ENCODE measurements around the gene ADAMTS2.

The ADAMTS2 gene

DNA sequence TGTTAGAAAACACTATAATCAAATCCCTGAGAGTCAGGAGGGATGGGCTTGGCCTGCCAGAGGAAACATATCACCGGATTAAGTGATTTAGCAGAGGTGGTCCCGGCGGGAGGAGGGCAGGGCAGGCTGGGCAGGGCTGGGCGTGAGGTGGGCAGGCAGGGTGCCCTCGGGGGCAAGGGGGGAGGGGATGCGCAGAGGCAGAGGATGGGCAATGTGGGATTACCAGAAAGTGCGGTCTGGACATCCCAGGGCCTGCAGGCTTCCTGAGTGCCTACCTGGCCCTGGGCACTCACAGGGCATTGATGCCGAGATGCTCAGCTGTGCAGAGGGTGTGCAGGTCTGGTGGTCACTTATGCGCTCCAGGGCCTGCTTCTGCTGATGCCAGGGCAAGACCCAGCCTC, 115.2 kb downstream of the ADAMTS2 start:
- intact Hi-C loops (cut with DNase I) = no loop called here
- peak in 4 of 10 donors; percentile 1 to 67 (median 30) for DNase-seq

DNA sequence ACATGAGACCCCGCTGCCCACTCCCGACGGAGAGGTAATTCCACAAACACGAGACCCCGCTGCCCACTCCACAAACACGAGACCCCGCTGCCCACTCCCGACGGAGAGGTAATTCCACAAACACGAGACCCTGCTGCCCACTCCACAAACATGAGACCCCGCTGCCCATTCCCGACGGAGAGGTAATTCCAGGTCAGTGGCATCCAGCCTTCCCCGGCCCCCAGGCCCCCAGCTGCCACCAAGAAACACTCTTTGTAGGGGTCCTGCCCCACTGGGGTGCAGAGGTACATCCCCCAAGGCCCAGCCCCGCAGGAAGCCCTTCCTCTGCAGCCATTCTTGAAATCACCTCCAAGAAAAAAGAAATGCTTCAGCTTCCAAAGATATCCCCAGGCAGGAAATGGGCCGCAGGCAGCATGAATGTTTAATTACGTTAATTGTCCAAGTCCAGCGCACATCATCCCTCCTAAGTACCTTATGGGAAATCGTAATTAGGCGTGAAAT, 115.9 kb downstream of the ADAMTS2 start:
- peak in 3 of 10 donors; percentile 1 to 74 (median 42) for DNase-seq
- intact Hi-C loops (cut with DNase I) = no loop called here

DNA sequence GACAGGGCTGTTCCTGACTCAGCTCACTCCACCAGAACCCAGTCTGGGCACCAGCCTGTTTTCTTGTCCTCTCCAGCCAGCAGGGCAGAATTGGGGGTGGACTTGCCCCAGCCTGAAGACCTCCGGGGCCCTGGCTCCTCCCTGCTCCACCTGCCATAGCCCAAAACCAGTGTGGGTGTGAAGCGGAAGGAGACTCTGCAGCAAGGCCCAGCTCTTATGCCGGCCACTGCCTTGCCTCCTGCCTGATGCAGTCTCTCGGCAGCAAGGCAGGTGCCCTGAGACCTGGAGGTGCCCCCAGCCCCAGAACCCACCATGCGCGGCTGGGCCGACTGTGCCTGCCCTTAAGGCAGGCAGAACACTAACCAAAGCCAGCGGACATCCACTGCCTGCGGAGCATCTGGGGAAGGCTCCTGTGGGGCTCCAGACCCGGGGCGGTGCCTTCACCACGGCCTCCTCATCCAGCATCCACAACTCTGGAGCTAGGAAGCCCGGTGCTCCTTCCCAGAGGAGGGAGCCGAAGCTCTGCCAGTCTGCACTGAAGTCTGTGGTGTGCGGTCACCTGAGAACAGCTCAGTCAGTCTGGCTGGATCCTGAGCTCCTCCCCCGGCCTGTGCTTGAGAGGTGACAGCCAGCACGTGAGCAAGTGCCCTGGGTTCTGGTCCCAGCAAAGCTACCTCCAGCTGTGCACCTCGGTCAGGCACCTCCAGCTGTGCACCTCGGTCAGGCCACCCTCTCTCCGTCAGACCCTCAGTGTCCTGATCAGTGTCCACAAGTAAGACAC, 116.7 kb downstream of the ADAMTS2 start:
- intact Hi-C loops (cut with DNase I) = no loop called here
- peak in 4 of 10 donors; percentile 6 to 71 (median 37) for DNase-seq

DNA sequence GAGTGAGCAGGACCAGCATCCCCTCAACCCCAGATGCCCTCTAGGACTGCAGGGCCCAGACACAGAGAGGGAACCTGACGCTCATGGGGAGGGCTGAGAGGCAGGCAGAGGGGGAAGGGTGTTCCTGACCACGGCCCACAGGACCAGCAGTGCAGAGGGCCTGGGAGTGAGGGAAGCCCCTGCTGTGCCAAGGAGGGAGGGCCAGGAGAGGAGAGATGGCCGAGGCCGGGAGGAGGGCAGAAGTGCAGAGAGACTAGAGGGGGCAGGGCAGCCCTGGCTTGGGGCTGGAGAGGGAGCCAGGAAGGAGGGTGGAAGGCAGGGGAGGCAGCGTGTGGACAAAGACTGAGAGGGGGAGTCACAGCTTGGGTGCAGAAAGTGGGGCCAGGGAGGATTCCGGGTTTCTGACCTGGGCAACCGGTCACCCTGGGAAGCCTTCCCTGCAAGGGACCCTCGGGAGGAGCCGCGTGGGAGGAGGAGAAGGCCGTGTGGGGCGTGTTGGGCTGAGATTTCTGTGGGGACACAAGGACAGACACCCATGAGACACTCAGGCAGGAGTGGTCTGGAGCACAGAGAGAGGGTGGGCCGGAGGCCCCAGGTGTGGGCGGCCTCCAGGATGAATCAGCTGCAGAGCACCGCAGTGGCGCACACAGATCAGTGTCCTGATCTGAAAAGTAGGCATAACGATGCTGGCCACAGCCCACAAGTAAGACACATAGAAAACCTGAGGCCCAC, 117.5 kb downstream of the ADAMTS2 start:
- intact Hi-C loops (cut with DNase I) = no loop called here
- peak in 6 of 10 donors; percentile 3 to 79 (median 34) for DNase-seq

DNA sequence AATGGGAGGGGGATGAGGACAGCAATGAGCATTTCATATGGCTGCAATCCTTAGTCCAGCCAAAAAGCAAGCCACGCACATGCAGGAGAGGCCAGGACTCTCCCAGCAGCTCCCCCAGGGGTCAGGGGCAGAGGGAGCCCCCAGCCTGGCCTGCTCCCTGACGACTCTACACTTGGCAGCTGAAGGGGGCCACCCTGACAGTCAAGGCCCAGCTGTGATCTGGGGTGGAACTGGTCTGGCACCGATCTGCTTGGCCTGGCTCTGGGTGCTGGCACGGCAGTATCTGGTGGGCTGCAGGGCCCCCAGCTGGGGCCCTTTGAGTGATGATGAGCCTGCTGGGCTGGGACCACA, 118.1 kb downstream of the ADAMTS2 start:
- peak in 4 of 10 donors; percentile 2 to 70 (median 22) for DNase-seq
- intact Hi-C loops (cut with DNase I) = no loop called here

DNA sequence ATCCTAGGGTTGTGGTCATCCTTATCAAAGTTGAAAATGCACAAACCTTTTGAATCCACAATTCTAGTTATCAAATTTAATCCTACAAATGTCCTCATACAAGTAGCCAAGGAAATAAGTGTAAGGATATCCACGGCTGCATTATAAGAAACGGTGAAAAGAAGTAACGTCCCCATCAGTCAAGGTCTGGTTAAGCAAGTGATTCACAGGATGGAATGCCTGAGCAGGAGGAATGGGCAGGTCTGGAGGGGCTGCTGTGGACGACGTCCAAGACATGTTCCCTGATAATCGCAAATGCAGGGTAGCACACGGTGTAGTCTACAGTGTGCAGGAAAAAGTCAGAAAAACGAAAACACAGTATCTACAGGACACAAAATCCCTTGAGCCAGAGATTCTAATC, 118.6 kb downstream of the ADAMTS2 start:
- intact Hi-C loops (cut with DNase I) = no loop called here
- DNase-seq = peak in 2 of 10 donors; percentile 9 to 30

DNA sequence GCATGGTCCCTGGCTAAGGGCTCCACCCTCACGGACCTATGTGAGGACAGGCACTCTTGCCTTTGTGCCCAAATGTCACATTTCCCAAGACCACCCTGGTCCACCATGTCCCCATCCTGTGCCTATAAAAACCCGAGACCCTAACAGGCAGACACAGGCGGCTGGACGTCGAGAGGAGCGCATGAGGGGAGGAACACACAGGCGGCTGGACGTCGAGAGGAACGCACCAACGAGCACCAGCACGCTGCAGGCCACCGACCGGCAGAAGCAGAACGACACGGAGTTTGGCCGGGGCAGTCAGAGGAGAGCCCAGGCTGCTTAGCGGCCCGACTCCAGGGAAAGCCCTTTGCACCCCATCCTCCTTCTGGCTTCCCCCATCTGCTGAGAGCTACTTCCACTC, 119.9 kb downstream of the ADAMTS2 start:
- intact Hi-C loops (cut with DNase I) = no loop called here
- peak in 5 of 10 donors; percentile 2 to 60 (median 45) for DNase-seq

DNA sequence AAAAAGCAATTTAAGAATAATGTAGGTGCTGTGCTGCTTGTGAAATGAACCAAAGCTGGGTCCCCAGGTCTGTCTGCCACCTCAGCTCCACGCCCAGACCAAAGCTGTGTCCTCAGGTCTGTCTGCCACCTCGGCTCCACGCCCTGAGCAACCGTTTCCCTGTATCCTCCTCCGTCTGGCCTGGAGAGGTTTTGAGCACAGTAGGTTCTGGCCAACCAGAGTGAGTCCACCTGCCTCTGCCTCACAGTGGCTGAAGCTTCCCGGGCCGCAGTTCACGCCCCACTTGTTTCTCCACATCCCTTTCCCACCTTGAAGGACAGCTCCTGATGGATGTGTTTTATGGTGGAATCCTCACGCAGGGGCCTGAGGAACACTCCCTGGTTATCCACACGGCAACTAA, 120.5 kb downstream of the ADAMTS2 start:
- intact Hi-C loops (cut with DNase I) = no loop called here
- DNase-seq = peak in 3 of 10 donors; percentile 30 to 56 (median 52)

DNA sequence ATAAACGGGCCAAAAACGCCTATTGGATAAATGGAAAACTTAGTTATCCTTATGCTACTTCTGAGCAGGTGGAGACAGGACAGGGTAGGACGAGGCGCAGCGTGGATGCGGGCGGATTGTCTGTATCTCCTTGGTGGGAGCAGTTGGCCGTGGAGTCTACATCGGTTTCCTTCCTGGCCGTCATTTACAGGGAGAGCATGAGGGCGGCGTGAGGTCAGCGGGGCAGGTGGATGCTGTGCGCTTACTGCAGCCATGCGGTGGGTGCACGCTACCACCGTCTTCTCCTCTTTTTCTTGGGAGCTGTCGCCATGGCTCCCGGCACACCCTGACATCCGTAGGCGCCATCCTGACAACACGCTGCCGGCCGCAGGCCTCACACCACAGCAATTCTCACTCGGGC, 121.3 kb downstream of the ADAMTS2 start:
- intact Hi-C loops (cut with DNase I) = no loop called here
- DNase-seq = peak in 3 of 10 donors; percentile 49 to 62 (median 59)

DNA sequence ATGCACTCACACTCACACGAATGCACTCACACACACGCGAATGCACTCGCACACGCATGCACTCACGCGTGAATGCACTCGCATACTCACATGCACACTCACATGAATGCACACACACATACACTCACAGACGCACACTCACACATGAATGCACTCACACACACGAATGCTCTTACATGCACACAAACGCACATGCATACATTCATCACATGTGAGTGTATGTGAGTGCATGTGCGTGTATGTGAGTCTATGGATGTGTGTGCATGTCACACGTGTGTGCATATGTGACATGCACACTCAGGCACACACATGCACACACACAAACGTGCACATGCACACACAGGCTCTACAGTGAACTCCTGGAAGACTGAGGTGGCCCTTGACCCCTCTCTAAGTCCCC, 121.7 kb downstream of the ADAMTS2 start:
- peak in 1 of 10 donors; percentile 26 for DNase-seq
- intact Hi-C loops (cut with DNase I) = no loop called here

DNA sequence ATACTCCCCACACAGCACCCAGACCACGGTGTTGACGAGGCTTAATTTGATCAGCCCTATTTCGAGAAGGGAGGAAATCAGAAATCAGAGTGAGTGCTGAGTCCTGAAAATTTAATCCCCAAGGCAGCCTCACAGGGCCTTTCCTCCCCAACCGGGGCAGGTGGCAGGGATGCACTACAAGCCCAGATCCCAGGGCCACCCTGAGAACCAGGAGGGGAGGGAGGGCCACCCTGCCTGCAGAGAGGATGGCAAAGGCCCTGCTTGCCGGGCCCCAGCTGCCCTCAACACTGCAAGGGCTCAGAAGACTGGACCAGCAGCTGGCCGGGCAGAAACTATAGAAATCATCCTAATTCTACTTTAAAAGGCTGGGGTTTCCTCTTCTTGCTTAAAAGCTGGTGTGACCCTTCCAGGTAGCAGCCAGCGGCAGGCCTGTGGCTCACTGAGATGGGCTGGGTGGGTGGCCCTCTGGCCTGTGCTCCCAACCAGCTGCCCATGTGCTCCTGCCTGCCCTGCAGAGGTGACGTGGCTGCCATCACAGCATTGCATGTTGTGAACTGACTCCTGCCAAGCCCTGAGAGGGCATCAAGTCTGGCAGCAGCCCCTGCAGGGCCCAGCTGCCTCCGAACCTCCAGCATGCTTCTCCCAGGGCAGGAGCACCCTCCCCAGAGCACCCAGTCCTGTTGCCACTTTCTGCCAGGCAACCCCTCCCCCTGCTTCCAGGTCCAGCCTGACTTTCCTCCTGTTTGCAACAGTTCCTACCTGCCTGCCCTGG, 122.8 kb downstream of the ADAMTS2 start:
- intact Hi-C loops (cut with DNase I) = no loop called here
- peak in 3 of 10 donors; percentile 40 to 72 (median 59) for DNase-seq

DNA sequence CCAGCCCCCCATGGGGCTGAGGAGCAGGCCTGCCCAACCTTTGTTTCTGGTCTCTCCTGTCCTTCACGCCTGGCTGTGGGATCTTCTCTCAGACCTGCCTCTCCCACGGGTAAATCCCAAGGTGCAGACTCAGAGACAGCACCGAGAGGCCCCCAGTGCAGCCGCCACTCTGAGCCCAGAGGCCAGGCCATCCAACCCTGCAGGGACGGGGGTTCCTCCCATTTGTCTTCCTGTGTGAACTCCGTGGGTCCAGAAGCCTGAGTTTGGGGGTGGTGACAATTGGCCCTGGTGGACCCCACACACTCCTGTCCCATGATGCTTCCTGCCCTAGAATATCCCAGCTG, 123.4 kb downstream of the ADAMTS2 start:
- intact Hi-C loops (cut with DNase I) = no loop called here
- DNase-seq = peak in 3 of 10 donors; percentile 27 to 70 (median 53)

DNA sequence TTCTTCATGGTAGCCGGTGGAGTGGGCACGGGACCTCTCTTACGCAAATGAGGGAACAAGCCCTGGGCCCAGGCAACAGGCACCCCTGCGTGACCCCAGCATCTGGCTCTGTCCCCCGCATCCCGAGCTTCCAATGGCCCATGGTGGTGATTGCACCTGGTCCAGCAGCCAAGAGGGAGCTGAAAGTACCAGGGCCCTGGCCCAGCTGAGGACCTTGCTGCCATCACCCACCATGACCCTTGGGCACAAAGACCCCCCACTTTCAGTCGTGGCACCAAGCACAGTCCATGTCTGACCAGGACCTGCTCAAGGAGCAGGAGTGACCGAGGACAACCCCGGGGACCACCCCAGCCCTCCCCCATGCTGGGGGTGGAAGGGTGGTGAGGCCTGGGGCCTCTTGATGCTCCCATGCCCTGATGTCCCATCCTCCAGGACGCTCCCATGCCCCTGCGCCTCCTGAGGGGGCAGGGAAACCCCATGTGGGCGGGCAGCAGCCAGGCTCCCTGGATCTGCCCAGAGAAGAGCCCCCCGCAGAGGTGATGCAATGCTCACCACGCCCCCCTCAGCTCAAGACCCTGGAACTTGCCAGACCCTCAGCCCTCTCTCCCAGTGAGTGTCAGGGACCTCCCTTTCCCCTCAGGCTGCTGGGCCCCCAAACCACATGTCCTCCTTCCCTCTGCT, 123.9 kb downstream of the ADAMTS2 start:
- intact Hi-C loops (cut with DNase I) = no loop called here
- DNase-seq = peak in 3 of 10 donors; percentile 40 to 74 (median 66)

DNA sequence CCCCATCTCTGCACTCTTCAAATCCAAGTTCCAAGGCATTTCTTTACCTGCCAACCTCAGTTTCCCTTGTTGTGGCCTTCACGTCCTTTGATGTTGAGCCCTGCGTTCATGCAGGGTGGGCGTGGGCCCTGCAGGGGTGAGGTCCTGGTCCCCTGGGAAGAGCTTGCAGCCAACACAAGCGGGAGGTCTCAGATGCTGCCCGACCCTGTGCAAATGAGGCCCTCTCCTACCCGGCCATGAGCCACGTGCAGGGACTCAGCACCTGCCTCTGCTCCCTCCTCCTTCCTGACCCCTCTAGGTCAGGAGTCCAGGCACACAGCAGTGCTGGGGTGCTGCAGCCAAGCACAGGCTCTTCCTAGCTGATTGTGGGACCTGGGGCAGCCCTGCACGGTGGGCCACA, 124.5 kb downstream of the ADAMTS2 start:
- intact Hi-C loops (cut with DNase I) = no loop called here
- DNase-seq = peak in 2 of 10 donors; percentile 19 to 44

DNA sequence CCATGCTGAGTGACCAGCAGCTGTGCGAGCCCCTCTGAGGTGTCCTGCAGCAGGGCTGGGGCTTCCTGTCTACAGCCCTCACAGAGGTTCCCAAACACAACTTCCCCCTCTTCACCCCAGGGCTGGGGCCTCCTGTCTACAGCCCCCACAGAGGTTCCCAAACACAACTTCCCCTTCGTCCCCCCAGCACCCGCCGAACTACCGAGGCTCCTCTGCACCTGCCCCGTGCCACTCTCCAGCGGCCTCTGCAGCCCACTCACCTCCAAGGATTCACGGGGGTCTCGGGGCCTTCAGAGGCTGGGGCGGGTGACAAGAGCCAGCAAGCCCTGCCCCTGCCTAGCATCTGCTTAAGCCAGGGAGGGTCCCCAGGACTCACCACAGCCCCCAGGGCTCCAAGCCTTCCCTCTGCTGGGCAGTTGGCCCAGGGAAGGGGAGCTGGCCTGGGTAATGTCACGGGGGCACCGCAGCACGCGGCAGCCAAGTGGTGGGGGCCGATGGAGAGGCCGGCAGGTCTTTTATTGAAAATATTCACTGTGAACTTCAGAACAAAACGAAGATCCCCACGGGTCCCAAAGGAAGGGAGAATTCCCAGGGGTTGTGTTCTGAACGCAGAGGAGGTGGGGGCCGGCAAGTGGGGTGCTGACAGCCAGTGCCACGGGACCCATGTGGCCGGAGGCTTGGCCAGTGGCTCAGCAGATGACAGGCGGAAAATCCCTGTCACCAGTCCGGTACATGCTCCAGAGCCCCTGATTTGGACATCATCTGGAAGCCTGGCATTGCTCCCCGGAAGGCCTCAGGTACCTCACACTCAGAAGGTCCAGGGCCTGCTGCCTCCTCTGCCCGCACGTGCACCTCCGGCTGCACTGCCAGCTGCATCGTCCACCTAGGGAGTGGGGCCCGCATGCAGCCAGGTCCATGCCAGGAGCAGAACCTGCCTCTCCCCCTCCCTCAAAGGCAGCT, 125.3 kb downstream of the ADAMTS2 start:
- peak in 3 of 10 donors; percentile 64 to 72 (median 70) for DNase-seq
- intact Hi-C loops (cut with DNase I) = no loop called here

DNA sequence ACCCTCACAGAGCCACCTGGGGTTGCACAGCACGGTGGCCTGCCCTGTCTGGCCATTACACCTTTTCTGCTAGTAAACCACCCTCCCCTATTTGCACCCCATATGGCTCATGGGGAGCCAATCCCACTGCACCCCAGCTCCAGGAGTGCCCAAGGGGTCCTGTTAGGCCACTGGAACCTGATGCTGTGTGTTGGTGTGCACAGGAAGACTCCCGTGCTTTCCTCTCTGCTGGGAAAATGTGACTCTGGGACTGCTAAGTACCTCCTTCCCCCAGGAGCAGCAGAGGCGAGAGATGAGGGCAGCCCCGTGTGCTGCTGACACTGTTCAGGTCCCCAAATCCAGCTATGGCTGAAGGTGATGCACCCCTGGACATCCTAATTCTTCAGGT, 126.3 kb downstream of the ADAMTS2 start:
- intact Hi-C loops (cut with DNase I) = no loop called here
- DNase-seq = peak in 3 of 10 donors; percentile 22 to 69 (median 44)

DNA sequence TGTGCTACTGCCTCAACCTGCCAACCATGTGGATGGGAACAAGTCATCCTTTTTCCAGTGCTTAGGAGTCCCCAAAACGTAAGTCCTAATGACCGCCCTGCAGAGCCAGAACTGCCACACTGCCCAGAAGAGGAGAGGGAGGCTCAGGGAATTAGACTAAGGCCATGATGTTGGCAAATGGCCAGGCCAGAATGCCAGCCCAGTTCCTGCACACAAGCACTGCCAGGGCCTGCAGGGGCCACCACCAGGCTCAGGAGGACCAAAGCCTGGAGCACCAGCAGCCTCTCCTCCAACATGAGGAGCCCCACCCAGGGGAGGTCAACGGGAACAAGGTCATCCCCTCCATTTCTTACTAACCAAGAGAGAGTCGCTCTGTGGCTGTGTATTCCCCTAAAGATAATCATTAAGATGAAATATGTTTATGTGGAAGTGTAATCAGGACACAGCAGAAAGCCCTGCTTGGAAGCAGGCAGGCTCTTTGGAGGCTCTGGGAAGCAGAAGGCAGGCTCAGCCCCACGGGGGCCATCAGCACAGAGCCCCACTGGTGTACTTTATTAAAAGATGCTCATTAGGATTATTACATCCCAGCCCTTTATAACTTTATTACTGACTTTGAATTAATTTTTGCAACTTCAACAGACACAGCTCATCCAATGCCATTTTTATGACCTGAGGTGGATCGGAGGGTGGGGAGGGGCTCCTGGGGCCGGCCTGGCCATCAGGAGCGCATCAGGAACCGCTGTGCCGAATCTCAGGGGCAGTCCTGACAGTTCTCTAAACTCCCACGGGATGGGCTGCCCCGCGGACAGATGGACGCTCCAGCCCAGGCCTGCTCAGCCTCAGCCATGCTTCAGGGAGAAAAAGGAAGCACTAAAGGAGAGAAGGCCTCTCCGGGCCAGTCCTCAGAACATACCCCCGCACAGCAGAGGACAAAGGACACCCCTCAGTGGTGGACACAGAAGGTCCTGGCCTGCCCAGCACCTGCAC, 127.0 kb downstream of the ADAMTS2 start:
- intact Hi-C loops (cut with DNase I) = no loop called here
- peak in 1 of 10 donors; percentile 39 for DNase-seq

DNA sequence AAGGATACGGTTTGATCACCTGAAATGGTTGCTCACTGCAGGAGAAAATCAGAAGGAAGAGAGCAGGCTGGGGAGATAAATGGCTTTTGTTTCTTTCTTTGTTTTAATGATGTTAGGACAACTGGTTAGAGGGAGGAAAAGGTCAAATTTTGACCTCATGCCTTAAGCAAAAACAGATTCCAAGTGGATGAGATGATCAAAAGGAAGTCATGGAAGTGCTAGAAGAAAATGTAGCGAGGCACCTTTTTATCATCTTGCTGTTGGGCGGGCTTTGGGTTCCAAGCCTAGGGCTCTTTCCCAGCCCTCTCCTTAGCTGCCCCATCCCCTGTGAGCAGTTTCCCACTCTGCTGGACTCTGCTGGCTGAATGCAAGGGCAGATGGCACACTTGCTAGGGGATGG, 127.9 kb downstream of the ADAMTS2 start:
- intact Hi-C loops (cut with DNase I) = no loop called here

More for the DNA sequence above, 127.9 kb downstream of the ADAMTS2 start:
- no peak for DNase-seq

All from posterior cingulate gyrus (tissue), 11 donors.